OCI-LY7 (cell line): ENCODE measurements around the gene APPBP2. TPM values are rescaled to one million over a fixed set of nuclear protein-coding genes. Genes with fewer than 3 reads are reported as not detected.

Experiments used
- BruUV-seq: library from RNA; stranded (reverse); fragments of 400-500 nt; replicated peaks from 2 replicates; lab custom pipeline; 2021; lab: Mats Ljungman, UMichigan
- CTCF ChIA-PET: fragments of 300-600 bp; sonication (Branson Sonifier 250); formaldehyde crosslinking; loops from one replicate; lab custom pipeline; 2022; ENCODE audit warnings: antibody characterized with exemption; ENCODE audit not compliant: unreplicated experiment; lab: Charles Lee
- POLR2A ChIA-PET: fragments of 300-600 bp; sonication (Branson Sonifier 250); formaldehyde crosslinking; loops from one replicate; lab custom pipeline; 2022; ENCODE audit warnings: antibody characterized with exemption; lab: Charles Lee
- DNase-seq: peaks from one replicate; pipeline ENCODE4 v3.0.0-alpha.2; 2015; ENCODE audit warnings: low spot score
- H2AFZ ChIP-seq: fragments of 200-600 bp; sonication (generic), shearing (Covaris generic); 2 replicates; pipeline ENCODE4 v1.6.1; 2014; ENCODE audit warnings: mild to moderate bottlenecking, antibody characterized with exemption, low read length, moderate library complexity
- H3K27ac ChIP-seq: fragments of 200-600 bp; sonication (generic); 2 replicates; pipeline ENCODE4 v1.5.1; 2014; ENCODE audit warnings: mixed run types, low read depth, mild to moderate bottlenecking, moderate library complexity, low read length, inconsistent platforms; ENCODE audit not compliant: poor library complexity, severe bottlenecking
- H3K36me3 ChIP-seq: fragments of 200-600 bp; sonication (generic); 2 replicates; pipeline ENCODE4 v1.6.1; 2014; ENCODE audit warnings: mild to moderate bottlenecking, antibody characterized with exemption, low read length, moderate library complexity, mixed read lengths; ENCODE audit not compliant: insufficient read depth
- H3K4me1 ChIP-seq: fragments of 200-600 bp; sonication (generic); 2 replicates; pipeline ENCODE4 v1.5.1; 2014; ENCODE audit warnings: mild to moderate bottlenecking, low read length; ENCODE audit not compliant: insufficient read depth, poor library complexity, severe bottlenecking
- H3K4me2 ChIP-seq: fragments of 200-600 bp; sonication (generic); 2 replicates; pipeline ENCODE4 v1.6.1; 2014; ENCODE audit warnings: mild to moderate bottlenecking, low read length
- H3K4me3 ChIP-seq: fragments of 200-600 bp; sonication (generic); 2 replicates; pipeline ENCODE4 v1.5.1; 2014; ENCODE audit warnings: mild to moderate bottlenecking, low read depth, low read length; ENCODE audit not compliant: poor library complexity, severe bottlenecking
- H3K79me2 ChIP-seq: fragments of 200-600 bp; sonication (generic); 2 replicates; pipeline ENCODE4 v1.6.1; 2016; ENCODE audit warnings: low read depth, mild to moderate bottlenecking, low read length, moderate library complexity, mixed read lengths; ENCODE audit not compliant: insufficient read depth
- H3K9me2 ChIP-seq: fragments of 200-600 bp; sonication (generic); 2 replicates; pipeline ENCODE4 v1.6.1; 2016; ENCODE audit warnings: mild to moderate bottlenecking, low read length, mixed read lengths; ENCODE audit not compliant: insufficient read depth
- H3K9me3 ChIP-seq: fragments of 200-600 bp; sonication (generic); 2 replicates; pipeline ENCODE4 v1.6.1; 2014; ENCODE audit warnings: mild to moderate bottlenecking, mixed run types, low read length, mixed read lengths
- H4K20me1 ChIP-seq: fragments of 200-600 bp; sonication (generic); 2 replicates; pipeline ENCODE4 v1.6.1; 2014; ENCODE audit warnings: mild to moderate bottlenecking, antibody characterized with exemption, low read length, moderate library complexity, mixed read lengths; ENCODE audit not compliant: insufficient read depth
- EZH2phosphoT487 ChIP-seq: fragments of 200-600 bp; sonication (generic); IDR thresholded peaks from 2 replicates; pipeline ENCODE4 v1.6.1; 2018; ENCODE audit warnings: low read depth, borderline replicate concordance, mild to moderate bottlenecking, mixed run types, antibody characterized with exemption, low read length, moderate library complexity, mixed read lengths
- intact Hi-C: fragments of 100-400 bp; cut with micrococcal nuclease; formaldehyde crosslinking; loops from one replicate; pipeline ENCODE4 v1.10.0; 2022; ENCODE audit not compliant: unreplicated experiment
- total RNA-seq, 2 experiments: library from RNA; depleted of rRNA in 1 of 2; stranded (reverse); fragments of >200 nt in 1 of 2; shearing (Covaris generic) in 1 of 2; gene quantifications; 2 replicates each; pipeline ENCODE4 v1.2.3, GENCODE V29; 2014 to 2022
- TF ChIP-seq, protein P1 (sequence below): fragments of 200-600 bp; sonication (generic); conservative IDR thresholded peaks from 2 replicates; pipeline ENCODE4 v1.5.1; 2014; ENCODE audit warnings: mild to moderate bottlenecking, antibody characterized with exemption, low read length, moderate library complexity, mixed read lengths

The APPBP2 gene
- total RNA-seq, 2 experiments from 2014 or later: 11.8 to 28.1 TPM

GRCh38 chr17:60496041-60496440 lies 30.0 kb downstream of the APPBP2 start:
- no peak for TF ChIP-seq EZH2phosphoT487
- TF ChIP-seq, protein P1, sequence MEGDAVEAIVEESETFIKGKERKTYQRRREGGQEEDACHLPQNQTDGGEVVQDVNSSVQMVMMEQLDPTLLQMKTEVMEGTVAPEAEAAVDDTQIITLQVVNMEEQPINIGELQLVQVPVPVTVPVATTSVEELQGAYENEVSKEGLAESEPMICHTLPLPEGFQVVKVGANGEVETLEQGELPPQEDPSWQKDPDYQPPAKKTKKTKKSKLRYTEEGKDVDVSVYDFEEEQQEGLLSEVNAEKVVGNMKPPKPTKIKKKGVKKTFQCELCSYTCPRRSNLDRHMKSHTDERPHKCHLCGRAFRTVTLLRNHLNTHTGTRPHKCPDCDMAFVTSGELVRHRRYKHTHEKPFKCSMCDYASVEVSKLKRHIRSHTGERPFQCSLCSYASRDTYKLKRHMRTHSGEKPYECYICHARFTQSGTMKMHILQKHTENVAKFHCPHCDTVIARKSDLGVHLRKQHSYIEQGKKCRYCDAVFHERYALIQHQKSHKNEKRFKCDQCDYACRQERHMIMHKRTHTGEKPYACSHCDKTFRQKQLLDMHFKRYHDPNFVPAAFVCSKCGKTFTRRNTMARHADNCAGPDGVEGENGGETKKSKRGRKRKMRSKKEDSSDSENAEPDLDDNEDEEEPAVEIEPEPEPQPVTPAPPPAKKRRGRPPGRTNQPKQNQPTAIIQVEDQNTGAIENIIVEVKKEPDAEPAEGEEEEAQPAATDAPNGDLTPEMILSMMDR: no peak
- DNase-seq: no peak
- Histone ChIP-seq H3K9me3 (peaks cover 24% of the 10 kb centered on the region; the same call in 1 of the 2 replicates), H2AFZ (no peak overlapping the region), H4K20me1 (no peaks in the 10 kb centered on the region), H3K4me1 (no peaks in the 10 kb centered on the region), H3K36me3 (peaks cover 91% of the 10 kb centered on the region), H3K4me2 (no peak overlapping the region), H3K79me2 (peaks cover 8% of the 10 kb centered on the region; the same call in 1 of the 2 replicates), H3K9me2 (no peaks in the 10 kb centered on the region), H3K4me3 (no peak overlapping the region), H3K27ac (no peak overlapping the region)
- intact Hi-C loops: no loop called here
- no TSS peak for BruUV-seq
- POLR2A ChIA-PET: no interaction called here
- CTCF ChIA-PET: no interaction called here

GRCh38 chr17:60495260-60495659 lies 30.8 kb downstream of the APPBP2 start:
- H3K9me3 ChIP-seq: peaks cover 27% of the 10 kb centered on the region; the same call in 1 of the 2 replicates
- H3K9me2 ChIP-seq: no peaks in the 10 kb centered on the region
- H3K4me3 ChIP-seq: no peak overlapping the region
- intact Hi-C loops: no loop called here
- TF ChIP-seq EZH2phosphoT487: no peak
- TF ChIP-seq, protein P1: no peak
- H3K36me3 ChIP-seq: peaks cover 97% of the 10 kb centered on the region
- H3K79me2 ChIP-seq: peaks cover under 1% of the 10 kb centered on the region; the same call in 1 of the 2 replicates
- ChIA-PET CTCF (no interaction called here), POLR2A (interaction anchor here (0.5 kb wide), 1 partner anchor 175 kb away, joined by 3 read pairs; no protein-coding TSS in a partner anchor)
- DNase-seq: no peak
- H3K4me1 ChIP-seq: no peaks in the 10 kb centered on the region
- no TSS peak for BruUV-seq
- no peak overlapping the region for H3K27ac ChIP-seq
- no peaks in the 10 kb centered on the region for H4K20me1 ChIP-seq
- H3K4me2 ChIP-seq: no peak overlapping the region
- H2AFZ ChIP-seq: no peak overlapping the region

DNA sequence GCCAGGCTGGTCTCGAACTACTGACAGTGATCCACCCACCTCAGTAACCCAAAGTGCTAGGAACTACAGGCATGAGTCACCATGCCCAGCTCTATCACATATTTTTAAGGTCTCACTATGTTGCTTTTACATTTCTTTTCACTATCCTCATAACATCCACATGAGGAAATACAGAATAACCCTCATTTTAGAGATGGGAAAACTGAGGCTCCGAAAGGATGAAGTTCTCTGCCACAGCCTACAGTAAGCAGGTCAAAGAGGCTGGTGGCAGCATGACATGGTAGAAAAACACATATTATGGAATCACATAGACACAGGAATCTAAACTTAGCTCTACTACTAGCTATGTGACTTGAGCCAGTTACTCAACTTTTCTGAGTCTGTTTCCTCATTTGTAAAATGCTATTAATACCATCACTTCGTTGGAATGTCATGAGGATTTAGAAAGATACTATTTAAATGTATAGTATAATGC lies 32.2 kb downstream of the APPBP2 start:
- Histone ChIP-seq H4K20me1 (no peaks in the 10 kb centered on the region), H3K9me2 (no peaks in the 10 kb centered on the region), H3K27ac (no peak overlapping the region), H3K4me1 (no peaks in the 10 kb centered on the region), H3K9me3 (peaks cover 32% of the 10 kb centered on the region; the same call in 1 of the 2 replicates), H3K4me2 (no peak overlapping the region), H3K4me3 (no peak overlapping the region), H3K79me2 (no peaks in the 10 kb centered on the region), H3K36me3 (peaks cover 96% of the 10 kb centered on the region), H2AFZ (no peak overlapping the region)
- TF ChIP-seq EZH2phosphoT487: no peak
- TF ChIP-seq, protein P1: no peak
- intact Hi-C loops: no loop called here
- no peak for DNase-seq
- ChIA-PET POLR2A (no interaction called here), CTCF (no interaction called here)
- no TSS peak for BruUV-seq
